UCSD-AML1 (cell line): ENCODE data around the gene PWP2.
"Not testable (repeated sequence)": the region's sequence is repeated elsewhere in the genome, so short reads cannot be mapped to it uniquely, and the experiment has no call there.

Experiments
- DNase-seq: peaks from one replicate; lab custom pipeline; 2025; ENCODE audit not compliant: unreplicated experiment; lab: John Stamatoyannopoulos, UW

Gene PWP2

DNA sequence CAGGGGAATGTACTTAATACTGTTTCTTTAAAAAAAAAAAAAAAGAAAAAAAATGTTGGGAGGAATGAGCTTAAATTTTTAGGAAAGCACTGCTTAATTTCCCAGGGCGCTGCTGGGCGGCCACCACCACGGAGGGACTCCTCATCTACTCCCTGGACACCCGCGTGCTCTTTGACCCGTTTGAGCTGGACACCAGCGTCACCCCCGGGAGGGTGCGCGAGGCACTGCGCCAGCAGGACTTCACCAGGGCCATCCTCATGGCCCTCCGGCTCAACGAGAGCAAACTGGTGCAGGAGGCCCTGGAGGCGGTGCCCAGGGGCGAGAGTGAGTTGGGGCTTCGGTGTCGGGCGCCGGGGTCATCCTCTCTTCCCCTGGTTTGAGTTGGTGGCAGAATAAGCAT is 20.6 kb downstream of the PWP2 start:
- DNase-seq = not testable (repeated sequence)

DNA sequence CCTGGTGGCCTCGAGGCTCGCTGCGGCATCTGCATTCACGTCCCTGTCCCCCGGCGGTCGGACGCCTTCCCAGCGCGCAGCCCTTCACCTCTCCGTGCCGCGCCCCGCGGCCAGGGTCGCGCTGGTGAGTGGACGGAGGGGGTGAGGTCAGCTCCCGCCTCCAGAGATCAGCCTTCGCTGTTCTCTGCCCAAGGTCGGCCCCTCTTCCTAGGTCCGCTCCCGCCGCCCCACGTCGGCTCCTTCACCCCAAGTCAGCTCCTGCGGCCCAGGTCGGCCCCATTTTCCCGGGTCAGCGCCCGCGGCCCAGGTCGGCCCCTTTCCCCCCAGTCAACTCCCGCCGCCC is 26.5 kb downstream of the PWP2 start:
- DNase-seq = not testable (repeated sequence)

DNA sequence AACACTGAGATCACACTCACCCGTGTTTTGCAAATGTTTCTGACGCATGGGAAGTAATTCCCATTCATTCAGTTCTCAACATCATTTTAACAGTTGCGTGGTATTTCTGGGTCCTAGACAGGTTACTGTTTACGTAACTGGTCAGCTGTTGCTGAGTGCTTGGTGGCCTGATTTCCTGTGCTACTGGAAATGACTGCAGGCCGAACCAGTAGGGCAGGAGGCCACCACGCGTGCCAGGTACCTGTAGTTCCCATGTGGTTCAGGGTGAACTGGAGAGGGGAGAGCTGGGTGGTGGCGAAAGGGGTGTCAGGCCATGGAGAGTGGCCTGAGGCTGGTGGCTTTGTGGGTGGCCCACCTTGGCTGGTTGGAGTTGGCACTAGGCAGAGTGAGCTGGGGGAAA is 27.5 kb downstream of the PWP2 start:
- not testable (repeated sequence) for DNase-seq

DNA sequence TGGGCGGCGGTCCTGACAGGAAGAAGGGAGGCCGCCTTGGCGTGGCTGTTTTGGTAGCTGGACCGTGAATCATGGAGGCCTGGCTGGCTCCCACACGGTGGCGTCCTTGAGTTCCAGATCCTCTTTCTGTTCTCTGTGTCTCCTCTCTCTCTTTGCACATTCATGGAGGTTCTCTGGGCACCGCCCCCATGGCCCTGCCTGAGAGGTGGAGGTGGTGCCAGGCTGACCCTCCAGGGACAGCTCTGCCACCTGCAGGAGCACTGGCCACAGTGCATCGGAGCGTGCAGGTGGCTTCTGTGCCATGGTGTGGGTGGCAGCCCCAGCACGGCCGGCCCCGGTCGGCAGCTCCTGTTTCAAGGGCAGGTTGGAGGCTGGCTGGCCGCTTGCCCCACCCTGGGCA is 30.8 kb downstream of the PWP2 start:
- not testable (repeated sequence) for DNase-seq

DNA sequence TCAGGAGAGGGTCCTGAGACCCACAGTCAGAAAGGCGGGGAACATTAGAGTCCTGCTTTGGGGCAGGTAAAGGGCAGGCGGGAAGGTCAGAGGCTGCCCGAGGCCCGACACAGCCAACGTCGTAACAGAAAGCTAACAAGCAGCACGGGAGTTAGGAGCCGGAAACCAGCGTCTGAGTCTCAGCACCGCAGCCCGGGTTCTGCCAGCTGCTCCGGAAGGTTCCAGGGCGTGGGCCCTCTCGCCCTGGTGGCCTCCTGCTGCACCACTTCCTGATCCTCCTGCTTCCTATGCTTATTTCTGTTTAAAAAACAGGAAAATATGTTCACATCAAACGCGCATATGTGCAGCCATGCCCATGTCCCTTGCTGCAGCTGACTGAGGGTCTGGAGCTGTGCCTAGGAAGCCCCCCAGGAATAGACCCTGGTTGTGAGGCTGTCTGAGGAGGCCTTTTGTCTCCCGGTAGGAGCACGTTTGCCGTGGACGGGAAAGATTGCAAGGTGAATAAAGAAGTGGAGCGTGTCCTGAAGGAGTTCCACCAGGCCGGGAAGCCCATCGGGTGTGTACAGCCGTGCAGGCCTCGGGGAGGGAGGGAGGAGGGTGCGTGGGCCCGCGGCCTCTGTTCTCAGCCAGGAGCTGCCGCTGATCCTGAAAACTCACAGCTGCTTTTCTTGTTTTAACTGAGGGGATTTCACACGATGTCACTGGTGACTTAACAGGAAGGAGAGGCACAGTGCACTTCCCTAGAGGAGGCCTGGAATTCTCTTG is 32.8 kb downstream of the PWP2 start:
- not testable (repeated sequence) for DNase-seq

DNA sequence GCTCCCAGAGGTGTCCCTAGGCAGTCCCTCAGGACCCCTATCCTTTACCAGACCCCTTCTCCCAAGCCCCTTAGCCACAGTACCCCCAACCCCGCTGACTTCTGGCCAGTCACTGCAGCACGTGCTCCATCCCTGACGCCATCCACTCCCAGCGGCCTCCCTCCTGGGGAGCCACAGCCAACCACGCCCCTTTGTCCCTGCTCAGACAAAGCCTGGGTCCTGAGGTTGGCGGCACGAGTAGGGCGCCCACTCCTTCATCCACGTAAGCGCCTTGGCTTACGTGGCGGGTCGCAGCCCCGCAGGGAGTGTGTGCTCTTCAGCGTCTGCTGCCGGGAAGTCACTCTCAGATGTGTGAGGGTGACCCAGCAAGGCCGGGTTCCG is 33.3 kb downstream of the PWP2 start:
- DNase-seq = not testable (repeated sequence)

DNA sequence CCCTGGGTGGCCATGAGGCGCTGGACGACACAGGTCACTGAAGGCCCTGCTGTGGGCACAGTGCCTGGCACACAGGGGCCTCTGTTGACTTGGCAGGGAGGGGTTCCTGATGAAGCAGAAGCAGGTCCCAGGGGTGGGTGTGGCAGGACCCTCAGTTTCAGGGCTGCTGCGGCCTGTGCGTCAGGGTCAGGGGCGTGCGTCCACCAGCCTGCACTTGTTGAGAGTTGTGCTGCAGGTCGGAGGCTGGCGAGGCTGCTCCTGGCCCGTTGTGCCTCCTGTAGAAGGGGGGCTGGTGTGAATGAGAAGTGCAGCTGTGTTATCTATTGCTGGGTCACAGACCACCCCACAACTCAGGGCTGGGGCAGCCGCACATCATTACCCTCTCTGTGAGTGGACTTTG is 35.3 kb downstream of the PWP2 start:
- not testable (repeated sequence) for DNase-seq

DNA sequence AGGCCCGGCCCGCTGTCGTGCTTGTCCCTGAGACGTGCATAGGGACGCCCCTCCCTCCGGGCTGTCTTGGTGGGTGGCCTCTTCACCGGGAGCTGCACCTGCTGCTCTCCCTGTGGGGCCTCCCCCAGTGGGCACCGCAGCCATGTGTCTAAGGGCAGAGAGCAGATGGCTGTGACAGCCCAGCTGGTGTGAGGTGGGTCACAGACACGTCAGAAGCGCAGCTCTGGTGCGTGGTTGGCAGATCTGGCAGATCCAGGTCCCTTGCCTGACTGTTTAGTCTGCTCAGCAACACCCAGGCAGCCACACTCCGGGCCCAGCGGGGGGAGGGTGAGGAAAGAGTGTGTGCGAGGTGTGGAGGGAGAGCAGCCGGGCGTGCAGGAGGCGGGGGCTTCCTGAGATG is 36.2 kb downstream of the PWP2 start:
- not testable (repeated sequence) for DNase-seq

DNA sequence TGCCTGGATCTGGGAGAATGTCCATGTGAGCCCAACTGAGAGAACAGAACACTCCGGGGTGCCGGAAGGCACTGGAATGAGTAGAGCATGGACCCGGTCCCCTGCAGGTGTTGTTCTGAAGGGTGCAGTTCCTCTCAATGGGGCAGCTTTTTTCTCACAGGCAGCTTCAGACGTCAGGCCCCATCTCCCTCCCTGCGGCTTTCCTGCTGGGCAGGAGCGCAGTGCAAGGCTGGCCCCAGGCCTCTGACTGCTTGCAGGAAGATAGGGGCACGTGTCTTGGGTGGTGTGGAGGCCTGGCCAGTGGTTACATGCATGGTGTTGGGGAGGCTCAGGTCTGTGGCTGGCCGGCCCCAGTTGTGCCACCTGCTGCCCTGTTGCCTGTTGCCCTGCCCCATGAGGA is 36.8 kb downstream of the PWP2 start:
- not testable (repeated sequence) for DNase-seq

DNA sequence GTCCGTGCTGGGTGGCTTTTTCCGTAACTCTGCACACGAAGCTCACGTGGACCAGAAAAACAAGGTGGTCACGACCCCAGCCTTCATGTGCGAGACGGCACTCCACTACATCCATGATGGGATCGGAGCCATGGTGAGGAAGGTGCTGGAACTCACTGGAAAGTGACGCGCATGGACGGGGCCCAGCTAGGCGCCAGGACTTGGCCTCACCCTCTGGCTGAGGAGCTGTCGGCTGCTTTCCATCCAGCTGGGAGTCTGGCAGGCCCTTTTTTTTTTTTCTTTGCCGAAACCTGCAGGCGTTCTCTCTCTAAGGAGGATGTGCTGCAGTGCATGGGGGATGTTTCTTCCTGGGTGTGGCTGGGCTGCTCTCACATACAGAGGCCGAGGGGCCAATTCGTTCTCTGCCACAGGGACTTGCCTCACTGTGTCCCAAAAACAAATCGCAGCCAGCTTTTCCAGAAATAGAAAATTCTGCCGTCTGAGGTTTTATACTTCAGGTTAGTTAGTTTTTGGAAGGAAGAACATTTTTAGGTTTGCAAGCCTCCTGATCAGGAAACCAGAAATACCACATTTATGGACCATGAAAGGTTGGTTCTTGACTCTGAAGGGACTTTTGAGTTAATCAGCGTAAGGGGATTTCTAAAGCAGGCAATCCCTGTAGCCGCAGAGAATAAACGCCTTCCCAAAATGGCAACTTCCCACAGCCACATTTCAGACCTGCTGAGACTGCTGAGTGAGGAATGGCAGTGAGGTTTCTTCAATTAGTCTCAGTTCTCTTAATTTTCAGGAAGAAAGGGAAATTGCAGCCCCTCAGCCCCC is 37.8 kb downstream of the PWP2 start:
- not testable (repeated sequence) for DNase-seq

DNA sequence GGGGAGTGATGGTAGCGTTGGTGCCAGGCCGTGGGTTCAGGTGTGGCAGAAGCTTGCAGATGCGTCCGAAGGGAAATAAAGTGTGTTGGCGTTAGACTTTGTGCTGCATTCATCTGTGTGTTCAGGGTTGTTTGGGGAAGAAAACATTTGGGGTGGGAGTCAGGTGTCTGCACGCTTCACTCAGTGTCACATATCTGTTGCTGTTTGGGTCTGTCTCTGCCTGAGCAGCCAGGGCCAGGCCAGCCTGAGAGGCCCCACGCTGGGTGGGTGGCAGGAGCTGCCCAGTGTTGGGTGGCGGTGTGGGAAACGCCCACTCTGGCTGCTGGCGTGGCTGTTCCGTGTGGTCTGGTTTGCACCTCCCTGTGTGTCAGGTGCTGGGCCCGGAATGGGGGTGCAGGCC is 38.4 kb downstream of the PWP2 start:
- not testable (repeated sequence) for DNase-seq

DNA sequence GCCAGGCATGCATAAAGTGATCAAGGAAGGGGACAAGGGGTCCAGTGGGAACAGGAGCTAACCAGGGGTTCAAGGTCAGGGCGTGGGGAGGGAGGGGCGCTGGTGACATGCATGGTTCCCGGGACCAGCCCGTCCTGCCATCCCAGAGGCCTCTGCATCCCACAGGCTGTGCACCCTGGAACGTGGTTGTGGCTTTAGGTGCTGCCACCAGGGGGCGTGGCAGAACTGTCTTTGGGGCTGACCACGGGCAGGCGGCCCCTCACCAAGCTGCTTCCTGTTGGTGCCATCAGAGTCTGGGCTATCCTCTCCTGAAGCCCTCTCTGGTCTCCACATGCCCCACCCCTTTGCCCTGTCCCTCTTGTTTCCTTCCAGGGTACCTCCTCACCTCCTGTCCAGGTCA is 39.9 kb downstream of the PWP2 start:
- DNase-seq = not testable (repeated sequence)

DNA sequence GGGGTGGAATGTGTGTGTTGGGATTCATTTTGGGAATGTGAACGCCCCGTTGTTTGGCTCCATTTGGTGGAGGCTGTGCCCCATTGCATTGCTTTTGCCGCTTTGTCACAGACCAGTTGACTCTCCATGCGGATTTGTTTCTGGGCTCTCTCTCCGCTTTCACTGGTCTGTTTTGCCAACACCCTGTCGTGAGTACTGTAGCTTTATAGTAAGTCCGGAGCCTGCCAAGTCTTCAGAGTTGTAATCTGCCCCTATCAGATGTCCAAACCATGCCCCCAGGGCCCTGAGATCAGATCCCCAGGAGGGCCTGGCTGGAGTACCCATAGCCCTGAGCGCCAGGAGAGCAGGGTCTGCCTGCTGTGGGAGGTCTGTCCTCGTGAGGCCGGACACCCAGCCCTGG is 43.1 kb downstream of the PWP2 start:
- not testable (repeated sequence) for DNase-seq

DNA sequence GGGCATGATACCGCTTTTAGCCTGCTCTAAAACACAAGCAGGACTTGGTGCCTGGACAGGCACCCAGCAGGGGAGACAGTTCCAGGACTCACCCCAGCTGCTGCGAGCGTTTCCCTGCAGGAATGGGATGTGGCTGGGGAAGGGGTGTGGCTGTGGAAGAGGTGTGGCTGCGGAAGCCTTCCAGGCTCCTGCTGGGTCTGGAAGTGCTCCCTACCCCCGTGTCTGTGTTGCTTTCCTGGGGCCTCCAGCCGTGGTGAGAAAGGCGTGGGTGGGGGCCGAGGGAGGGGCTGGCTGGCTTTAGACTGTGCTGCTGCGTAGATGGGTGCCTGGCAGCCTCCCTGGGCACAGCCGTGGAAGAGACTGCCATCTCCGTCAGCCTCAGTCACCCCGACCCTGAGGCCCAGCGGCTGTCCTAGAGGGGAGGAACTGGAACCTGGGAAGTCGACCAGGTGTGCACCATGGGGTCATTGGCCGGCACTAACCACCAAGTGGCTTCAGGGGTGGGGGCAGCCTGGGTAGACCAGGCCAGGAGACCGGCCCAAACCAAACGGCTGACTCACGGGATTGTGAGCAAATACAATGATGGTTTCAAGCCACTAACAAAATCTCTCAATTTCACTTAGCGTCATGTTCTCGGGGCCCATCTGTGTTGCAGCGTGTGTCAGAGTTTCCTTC is 46.2 kb downstream of the PWP2 start:
- not testable (repeated sequence) for DNase-seq

DNA sequence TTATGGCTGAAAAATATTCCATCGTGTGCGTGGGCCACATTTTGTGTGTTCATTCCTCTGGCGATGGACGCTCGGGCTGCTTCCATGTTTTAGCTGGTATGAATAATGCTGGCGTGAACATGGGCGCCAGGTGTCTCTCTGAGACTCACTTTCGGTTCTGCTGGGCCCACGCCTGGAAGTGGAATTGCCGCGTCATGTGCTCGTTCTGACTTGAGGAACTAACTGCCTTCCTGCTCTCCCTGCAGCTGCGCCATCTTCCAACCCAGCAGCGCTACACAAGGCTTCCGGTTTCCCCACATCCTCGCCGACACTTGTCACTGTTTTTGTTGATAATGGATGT is 46.7 kb downstream of the PWP2 start:
- not testable (repeated sequence) for DNase-seq

DNA sequence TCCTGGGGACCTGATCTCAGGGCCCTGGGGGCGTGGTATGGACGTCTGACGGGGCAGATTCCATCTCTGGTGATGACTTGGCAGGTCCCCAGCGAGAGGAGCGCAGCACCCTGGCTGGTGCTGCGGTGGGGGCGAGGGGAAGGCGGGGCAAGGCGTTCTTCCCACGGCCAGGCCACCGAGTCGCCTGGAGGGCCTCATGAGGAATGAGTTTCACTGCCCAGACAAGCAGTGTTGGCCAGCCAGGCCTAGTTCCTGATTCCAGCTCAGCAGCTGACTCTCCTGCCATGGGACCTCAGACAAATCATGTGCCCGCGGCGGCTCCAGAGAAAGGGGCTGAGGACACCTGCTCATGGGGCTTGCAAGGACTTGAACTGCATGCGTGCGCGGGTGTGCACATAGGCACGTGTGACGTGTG is 47.6 kb downstream of the PWP2 start:
- not testable (repeated sequence) for DNase-seq

DNA sequence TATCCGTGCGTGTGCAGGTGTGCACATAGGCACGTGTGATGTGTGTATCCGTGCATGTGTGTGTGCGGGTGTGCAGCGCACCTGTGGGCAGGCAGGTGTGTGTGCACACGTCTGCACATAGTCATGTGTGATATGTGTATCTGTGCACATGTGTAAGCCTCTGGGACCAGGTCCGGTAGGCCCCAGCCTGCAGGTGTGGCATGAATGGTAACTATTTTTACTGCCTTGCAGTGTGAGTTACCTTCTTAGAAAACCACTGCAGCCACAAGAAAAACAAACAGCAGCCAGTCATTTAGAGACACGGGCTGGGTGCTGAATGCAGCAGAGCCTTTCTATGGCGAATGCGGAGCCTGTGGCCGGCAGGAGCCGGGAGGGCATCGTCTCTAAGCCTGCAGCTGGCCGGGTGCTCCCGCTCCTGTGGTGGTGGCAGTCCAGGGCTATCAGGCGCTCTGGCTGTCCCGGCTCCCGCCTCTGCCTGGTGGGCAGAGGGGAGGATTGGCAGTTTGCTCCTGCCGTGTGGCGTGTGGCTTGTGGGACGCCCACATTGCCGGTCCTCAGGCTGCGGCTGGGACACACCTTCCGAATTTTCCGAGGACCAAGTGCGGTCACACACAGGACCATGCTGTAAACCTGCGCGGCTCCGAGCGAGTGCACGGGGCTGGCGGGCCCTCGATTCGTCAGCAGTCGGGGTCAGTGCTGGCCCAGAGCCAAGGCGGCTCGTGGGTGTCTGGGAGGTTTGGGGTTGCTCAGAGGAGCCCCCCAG is 48.2 kb downstream of the PWP2 start:
- DNase-seq = not testable (repeated sequence)

DNA sequence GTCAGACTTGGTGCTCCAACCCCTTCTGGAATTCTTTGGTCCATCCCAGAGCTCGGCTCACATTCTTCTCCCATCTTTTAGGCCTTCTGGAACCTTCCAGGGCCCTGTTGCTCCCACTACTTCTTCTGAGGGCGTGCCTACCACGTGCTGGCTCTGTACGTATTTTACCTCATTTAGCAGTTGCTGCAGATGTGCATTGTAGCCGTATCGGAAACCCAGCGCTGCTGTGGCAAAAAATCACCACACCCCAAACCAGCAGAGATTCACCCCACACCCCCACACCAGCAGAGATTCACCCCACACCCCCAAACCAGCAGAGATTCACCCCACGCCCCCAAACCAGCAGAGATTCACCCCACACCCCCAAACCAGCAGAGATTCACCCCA is 48.8 kb downstream of the PWP2 start:
- DNase-seq = not testable (repeated sequence)

DNA sequence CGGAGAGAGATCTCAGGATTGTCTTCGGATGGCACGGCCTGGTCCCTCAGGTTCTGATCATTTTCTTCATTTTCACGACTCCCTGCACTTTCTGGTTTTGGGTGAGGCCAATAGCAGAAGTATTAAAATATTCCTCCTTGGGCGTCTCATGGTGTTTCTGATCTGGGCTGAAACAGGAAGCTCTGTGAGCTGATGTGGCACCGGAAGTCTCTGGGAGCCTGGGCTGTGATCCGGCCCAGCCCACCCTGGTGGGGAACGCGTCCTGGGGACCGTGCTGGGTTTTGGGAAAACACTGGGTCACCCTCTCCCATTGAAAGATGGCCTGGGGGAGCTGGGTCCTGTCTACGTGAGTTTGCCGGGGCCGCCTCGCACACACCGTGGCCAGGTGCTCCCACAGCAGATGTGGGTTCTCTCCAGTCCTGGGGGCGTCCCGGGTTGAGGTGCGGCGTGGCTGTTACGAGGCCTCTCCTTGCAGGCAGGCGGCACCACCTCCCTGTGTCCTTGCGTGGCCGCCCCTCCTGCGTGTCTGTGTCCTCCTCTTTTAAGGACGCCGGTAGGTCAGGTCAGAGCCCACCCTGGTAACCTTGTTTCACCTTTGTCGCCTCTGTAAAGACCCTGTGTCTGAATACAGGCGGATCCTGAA is 50.4 kb downstream of the PWP2 start:
- not testable (repeated sequence) for DNase-seq

DNA sequence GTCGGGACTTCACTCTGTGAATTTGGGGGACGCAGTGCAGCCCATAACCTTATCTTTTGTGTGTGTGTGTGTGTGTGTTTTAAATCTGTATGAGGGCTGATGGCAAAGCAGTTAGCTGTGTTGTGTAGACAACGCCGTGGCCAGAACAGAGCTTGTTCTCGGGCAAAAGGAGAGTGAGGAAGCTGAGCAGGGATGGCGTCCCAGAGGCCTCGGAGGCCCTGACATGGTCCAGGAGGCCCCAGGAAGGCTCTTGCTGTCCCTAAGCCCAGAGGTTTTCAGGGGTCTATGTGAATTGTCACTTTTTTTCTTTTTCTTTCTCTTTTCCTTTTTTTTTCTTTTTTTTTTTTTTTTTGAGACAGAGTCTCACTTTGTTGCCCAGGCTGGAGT is 50.9 kb downstream of the PWP2 start:
- DNase-seq = not testable (repeated sequence)
